ENCODE results near the gene TNFRSF17. TPM values are rescaled to one million over a fixed set of nuclear protein-coding genes. Genes with fewer than 3 reads are reported as not detected.

TNFRSF17 gene
- total RNA-seq, 6 experiments from 2014 or later: 0.28 TPM; not detected in 5

DNA sequence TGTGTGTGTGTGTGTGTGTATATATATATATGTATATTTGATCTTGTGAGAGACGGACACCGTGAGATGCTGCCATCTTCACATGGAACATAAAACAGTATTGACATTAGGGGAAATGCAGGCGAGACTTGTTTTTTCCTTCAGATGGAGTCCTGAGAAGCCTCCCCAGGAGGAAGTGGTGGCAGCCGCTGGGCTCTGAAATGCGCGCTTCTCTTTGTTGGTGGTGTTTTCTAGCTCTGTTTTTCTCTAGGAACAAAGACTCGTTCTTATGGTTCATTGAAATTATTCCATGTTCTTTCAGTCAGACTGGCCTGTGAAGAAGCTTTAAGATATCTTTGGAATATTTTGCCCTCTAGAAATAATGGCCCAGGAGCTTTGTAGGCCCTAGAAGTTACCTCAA is 44.5 kb downstream of the TNFRSF17 start:
- Mint-ChIP-seq H3K4me1 (ENCODE audit: low read depth) (peaks cover 8% of the 10 kb centered on the region; the same call in 1 of the 2 replicates), H3K27ac (no peak overlapping the region), H3K27me3 (ENCODE audit: insufficient read depth) (peaks cover 2% of the 10 kb centered on the region; the same call in 1 of the 2 replicates), H3K4me3 (no peak overlapping the region), H3K9me3 (no peaks in the 10 kb centered on the region), H3K36me3 (ENCODE audit: low read depth) (peaks cover 20% of the 10 kb centered on the region; the same call in 1 of the 2 replicates)
- no peak for DNase-seq
- no peak for TF ChIP-seq CTCF (IDR thresholded peaks at IDR 0.05)

DNA sequence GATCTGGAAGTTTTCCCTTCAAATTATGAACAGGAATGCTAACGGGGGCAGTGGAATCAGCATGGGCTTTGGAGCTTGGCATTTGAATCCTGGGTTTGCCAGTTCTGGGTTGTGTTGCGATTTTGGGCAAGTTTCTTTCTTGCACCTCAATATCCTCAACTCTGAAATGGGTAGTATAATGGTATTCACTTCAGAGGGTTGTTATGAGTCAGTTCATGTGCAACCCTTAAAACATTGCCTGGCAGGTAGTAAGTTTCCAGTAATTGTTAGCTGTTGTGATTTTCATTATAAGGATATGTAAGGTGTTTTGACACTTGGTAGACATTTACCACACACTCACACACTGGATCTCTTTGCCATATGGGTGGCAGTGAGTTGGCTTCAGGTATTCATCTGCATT is 44.9 kb downstream of the TNFRSF17 start:
- Mint-ChIP-seq H3K9me3 (no peaks in the 10 kb centered on the region), H3K4me3 (no peak overlapping the region), H3K4me1 (ENCODE audit: low read depth) (peaks cover 8% of the 10 kb centered on the region; the same call in 1 of the 2 replicates), H3K27ac (no peak overlapping the region), H3K36me3 (ENCODE audit: low read depth) (peaks cover 16% of the 10 kb centered on the region; the same call in 1 of the 2 replicates), H3K27me3 (ENCODE audit: insufficient read depth) (peaks cover 2% of the 10 kb centered on the region; the same call in 1 of the 2 replicates)
- no peak for DNase-seq
- TF ChIP-seq CTCF (IDR thresholded peaks at IDR 0.05): no peak

DNA sequence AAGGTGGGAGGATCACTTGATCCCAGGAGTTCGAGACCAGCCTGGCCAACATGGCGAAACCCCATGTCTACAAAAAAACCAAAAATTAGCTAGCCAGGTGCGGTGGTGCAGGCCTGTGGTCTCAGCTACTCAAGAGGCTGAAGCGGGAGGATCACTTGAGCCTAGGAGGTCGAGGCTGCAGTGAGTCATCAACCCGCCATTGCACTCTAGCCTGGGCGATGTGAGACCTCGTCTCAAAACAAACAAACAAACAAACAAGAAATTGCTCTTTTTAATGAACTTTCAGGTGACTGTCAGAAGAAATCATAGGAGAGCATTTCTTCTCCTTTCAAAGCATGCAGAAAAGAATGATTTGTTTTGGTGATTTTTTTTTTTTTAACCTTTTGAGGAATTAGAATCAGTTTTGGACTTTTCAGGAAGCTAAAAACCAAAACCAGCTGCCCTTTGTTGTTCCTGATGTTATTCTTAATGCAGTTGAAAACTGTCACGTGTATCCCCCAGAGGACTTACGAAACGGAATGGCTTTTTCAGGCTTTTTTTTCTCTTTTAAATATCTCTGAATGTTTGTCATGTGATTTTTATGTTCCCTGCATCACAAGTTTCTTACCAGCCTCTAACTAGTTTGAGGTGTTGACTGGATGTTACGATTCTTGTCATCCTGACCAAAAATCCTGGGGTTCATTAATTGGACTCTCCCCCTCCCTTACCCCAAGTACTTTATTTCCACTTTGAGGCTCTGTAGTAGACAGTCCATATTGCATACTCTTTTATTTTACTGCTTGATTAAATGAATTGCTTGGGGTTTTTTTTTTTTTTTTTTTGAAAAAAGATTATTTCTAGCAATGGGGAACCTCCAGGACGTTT is 45.6 kb downstream of the TNFRSF17 start:
- no peak for DNase-seq
- Mint-ChIP-seq H3K4me3 (no peak overlapping the region), H3K9me3 (no peaks in the 10 kb centered on the region), H3K36me3 (ENCODE audit: low read depth) (peaks cover 16% of the 10 kb centered on the region; the same call in 1 of the 2 replicates), H3K27me3 (ENCODE audit: insufficient read depth) (peaks cover 2% of the 10 kb centered on the region; the same call in 1 of the 2 replicates), H3K4me1 (ENCODE audit: low read depth) (peaks cover 8% of the 10 kb centered on the region; the same call in 1 of the 2 replicates), H3K27ac (no peak overlapping the region)
- TF ChIP-seq CTCF (IDR thresholded peaks at IDR 0.05): no peak

- DNase-seq: no peak
- no peaks in the 10 kb centered on the region for H3K9me3 Mint-ChIP-seq
- H3K4me3 Mint-ChIP-seq: no peak overlapping the region
- H3K27me3 Mint-ChIP-seq (ENCODE audit: insufficient read depth): peaks cover 2% of the 10 kb centered on the region; the same call in 1 of the 2 replicates
- no peak overlapping the region for H3K27ac Mint-ChIP-seq
- TF ChIP-seq CTCF (IDR thresholded peaks at IDR 0.05): no peak
- peaks cover 16% of the 10 kb centered on the region; the same call in 1 of the 2 replicates for H3K36me3 Mint-ChIP-seq (ENCODE audit: low read depth)
- peaks cover 14% of the 10 kb centered on the region for H3K4me1 Mint-ChIP-seq (ENCODE audit: low read depth)
These were observed 46.6 kb downstream of the TNFRSF17 start for GRCh38 chr16:12011565-12011964.

GRCh38 chr16:12016291-12016947 is 51.4 kb downstream of the TNFRSF17 start:
- H3K27me3 Mint-ChIP-seq (ENCODE audit: insufficient read depth): no peaks in the 10 kb centered on the region
- DNase-seq: no peak
- H3K27ac Mint-ChIP-seq: no peak overlapping the region
- TF ChIP-seq CTCF (IDR thresholded peaks at IDR 0.05): no peak
- H3K4me1 Mint-ChIP-seq (ENCODE audit: low read depth): peaks cover 21% of the 10 kb centered on the region
- H3K4me3 Mint-ChIP-seq: no peak overlapping the region
- H3K36me3 Mint-ChIP-seq (ENCODE audit: low read depth): 0 out of 2 replicates have a peak, but pooled peaks cover 5% of the 10 kb centered on the region
- no peaks in the 10 kb centered on the region for H3K9me3 Mint-ChIP-seq

All from HFFc6 (cell line).